ENCODE measurements around the gene PRAMEF8.
"Not testable (repeated sequence)": the region's sequence is repeated elsewhere in the genome, so short reads cannot be mapped to it uniquely, and the experiment has no call there.

Gene PRAMEF8

DNA sequence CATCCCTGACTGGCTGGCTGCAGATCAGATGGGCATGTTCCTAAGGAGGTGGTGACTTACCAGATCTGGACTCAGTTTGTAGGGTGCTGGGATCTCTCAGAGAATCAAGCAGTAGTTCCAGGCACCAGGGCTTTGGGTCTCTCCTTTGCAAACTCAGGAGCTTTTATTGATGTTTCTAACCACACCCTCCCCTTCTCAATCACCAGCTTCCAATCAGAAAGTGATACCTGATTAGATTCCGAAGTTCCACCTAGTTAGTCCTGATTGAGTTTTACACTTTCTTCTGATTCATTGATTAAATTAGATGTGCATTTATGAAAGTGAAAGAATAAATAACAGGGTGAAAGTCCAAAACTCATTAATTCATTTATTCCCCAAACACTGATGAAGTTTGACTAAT, at the start of gene PRAMEF8:
Gene PRAMEF8 (minus strand): TSS at position 101 of the 400 bp plus-strand sequence. CDS start 1,046 bp downstream, outside the sequence.
- DNase-seq (ENCODE audit: low read depth in 2 of 2), result not testable (repeated sequence)

DNA sequence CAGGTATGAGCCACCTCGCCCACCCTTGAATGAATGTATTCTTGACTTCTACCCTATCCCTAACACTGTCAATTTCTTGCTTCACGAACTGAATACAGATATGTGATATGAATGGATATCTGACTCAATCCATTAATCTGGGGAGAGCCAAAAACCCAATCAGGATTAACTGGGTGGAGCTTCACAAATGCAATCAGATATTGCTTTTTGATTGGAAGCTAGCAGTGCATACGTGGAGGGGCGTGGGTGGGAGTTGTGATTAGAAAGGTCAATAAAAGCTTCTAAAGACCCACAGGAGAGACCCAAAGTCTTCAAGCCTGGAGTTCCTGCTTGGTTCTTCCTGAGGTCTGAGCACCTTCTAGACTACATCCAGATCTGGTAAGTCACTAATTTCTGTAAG, 30.3 kb upstream of the PRAMEF8 start, which contains the start of gene PRAMEF15:
Gene PRAMEF15 (plus strand): TSS at position 301 of the 400 bp plus-strand sequence. CDS start 2,827 bp downstream, outside the sequence.
- DNase-seq (ENCODE audit: low read depth in 2 of 2), result not testable (repeated sequence)

DNA sequence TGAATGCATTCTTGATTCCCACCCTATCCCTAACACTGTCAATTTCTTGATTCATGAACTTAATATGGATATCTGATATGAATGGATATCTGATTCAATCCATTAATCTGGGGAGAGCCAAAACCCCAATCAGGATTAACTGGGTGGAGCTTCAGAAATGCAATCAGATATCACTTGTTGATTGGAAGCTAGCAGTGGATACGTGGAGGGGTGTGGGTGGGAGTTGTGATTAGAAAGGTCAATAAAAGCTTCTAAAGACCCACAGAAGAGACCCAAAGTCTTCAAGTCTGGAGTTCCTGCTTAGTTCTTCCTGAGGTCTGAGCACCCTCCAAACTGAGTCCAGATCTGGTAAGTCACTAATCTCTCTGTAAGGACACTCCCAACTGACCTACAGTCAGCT, 18.3 kb upstream of the PRAMEF8 start, which contains the start of gene PRAMEF33:
Gene PRAMEF33 (plus strand): TSS at position 301 of the 400 bp plus-strand sequence. CDS start 2,416 bp downstream, outside the sequence.
- DNase-seq (ENCODE audit: low read depth in 2 of 2), result not testable (repeated sequence)

DNA sequence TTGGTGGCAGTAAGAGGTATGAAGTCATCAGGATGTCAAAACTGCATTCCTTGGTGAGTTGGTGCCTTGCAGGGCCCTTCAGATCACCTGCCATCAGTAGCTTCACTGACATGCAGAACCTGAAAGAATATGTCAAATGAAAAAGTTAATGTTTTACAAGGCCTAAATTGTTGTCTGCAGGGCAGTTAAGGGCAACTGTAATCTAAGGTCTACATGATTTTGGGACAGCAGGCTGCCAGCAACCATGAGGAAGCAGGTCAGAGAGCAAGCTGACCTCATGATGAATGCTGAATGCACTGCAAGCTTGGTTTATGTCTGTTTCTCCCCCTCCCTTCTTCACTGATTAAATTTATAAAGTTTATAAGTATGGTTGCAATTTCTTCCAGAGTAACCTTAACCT, 17.3 kb upstream of the PRAMEF8 start:
- DNase-seq (ENCODE audit: low read depth in 2 of 2), result not testable (repeated sequence)

DNA sequence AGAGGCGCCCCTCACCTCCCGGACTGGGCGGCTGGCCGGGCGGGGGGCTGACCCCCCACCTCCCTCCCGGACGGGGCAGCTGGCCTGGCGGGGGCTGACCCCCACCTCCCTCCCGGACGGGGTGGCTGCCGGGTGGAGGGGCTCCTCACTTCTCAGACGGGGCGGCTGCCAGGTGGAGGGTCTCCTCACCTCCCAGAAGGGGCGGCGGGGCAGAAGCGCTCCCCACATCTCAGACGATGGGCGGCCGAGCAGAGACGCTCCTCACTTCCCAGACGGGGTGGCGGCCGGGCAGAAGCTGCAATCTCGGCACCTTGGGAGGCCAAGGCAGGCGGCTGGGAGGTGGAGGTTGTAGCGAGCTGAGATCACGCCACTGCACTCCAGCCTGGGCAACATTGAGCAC, 13.8 kb upstream of the PRAMEF8 start:
- not testable (repeated sequence) for DNase-seq (ENCODE audit: low read depth in 2 of 2)

DNA sequence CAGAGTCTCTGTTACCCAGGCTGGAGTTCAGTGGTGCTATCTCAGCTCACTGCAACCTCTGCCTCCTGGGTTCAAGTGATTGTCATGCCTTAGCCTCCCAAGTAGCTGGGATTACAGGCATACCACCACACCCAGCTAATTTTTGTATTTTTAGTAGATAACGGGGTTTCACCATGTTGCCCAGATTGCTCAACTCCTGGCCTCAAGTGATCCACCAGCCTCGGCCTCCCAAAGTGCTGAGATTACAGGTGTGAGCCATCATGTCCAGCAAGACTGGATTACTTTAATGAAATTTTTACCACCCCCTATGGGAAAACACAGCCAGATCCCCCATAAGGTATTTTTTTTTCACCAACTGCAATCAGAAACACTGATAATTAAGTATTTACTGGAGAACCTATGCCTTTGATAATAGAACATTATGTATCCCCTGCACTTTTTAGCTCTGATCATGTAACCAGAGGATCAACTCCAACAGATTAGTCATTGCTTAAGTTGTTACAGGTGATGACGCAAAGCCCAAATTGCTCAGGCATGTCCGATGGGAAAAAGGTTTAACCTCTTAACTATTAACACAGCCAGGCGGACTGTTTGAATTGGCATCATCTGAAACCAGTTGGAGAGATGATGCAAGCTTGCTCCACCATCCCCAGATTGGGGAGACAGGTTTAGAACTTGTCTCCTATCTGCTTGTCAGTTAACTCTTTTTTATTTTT, 12.4 kb upstream of the PRAMEF8 start:
- DNase-seq (ENCODE audit: low read depth in 2 of 2), result not testable (repeated sequence)

DNA sequence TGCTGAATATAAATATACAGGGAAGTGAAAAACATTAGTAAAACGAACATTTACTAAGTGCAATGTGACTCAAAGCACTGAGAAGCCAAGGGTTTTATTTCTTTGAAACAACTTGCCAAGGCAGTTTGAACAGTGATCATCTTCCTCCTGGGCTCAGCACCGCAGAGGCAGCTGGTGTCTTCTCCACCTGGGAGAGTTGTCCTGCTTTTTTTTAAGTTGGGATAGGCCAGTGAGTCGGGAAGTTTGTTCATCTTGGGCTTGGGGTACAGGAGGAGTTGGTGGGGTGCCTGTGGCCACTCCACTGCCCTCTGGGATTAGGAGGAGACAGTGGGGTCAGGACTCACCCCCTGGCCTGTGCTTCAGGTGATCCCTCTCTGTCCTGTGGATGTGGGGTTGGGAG, 4.1 kb upstream of the PRAMEF8 start:
- DNase-seq (ENCODE audit: low read depth in 2 of 2), result not testable (repeated sequence)

DNA sequence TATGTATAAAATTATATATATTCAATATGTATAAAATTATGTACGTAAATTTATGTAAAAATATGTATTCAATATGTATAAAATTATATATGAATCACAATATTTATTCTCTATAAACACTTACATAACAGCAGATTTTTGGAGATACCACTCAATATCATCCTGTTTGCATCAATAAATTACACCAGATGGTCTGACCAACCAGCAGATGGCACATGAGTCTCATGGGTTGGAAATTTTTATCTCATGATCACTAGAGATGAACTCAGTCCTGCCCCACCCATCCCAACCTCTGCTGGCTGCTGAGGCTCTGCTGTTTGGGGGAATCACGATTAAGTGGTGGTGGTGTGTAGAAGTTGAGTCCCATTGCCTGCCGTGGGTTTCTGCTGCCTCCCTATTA, 5.3 kb downstream of the PRAMEF8 start:
- DNase-seq (ENCODE audit: low read depth in 2 of 2), result not testable (repeated sequence)

DNA sequence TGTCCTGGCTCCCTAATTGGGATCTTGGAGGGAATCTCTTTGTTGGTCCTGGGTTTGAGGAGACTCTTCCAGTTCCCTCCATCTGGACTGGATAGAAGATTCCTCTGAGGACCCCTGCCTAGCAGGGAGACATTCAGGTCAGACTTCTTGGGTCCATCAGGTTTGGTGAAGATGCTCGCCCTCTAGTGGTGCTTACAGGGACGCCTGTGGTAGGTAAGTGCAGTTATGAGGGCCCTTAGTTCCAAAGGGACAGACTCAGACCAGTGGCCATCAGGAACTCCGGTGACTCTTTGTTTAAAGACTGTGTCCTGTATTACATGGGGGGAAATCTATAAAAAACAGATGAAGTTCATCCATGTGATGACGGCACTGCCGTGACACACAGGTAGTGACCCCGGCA, 7.9 kb downstream of the PRAMEF8 start:
- DNase-seq (ENCODE audit: low read depth in 2 of 2), result not testable (repeated sequence)

DNA sequence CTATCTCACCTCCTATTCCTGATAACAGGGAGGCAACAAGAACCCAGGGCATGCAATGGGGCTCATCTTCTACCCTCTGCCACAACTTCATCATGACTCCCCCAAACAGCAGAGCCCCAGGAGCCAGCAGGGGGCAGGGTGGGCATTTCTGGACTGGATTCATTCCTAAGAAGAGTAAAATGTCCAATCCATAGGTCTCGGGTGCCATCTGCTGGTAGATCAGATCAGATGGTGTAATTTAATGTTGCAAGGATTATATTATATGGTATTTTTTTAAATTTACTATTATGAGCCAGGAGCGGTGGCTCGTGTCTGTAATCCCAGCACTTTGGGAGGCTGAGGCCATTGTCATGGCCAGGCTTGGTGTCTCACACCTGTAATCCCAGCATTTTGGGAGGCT, 19.8 kb downstream of the PRAMEF8 start:
- not testable (repeated sequence) for DNase-seq (ENCODE audit: low read depth in 2 of 2)

DNA sequence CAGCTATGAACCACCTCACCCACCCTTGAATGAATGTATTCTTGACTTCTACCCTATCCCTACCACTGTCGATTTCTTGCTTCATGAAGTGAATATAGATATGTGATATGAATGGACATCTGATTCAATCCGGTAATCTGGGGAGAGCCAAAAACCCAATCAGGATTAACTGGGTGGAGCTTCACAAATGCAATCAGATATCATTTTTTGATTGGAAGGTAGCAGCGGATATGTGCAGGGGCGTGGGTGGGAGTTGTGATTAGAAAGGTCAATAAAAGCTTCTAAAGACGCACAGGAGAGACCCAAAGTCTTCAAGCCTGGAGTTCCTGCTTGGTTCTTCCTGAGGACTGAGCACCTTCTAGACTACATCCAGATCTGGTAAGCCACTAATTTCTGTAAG, 31.0 kb downstream of the PRAMEF8 start, which contains the start of gene PRAMEF5:
Gene PRAMEF5 (plus strand): TSS at position 301 of the 400 bp plus-strand sequence. CDS start 5,071 bp downstream, outside the sequence.
- not testable (repeated sequence) for DNase-seq (ENCODE audit: low read depth in 2 of 2)

DNA sequence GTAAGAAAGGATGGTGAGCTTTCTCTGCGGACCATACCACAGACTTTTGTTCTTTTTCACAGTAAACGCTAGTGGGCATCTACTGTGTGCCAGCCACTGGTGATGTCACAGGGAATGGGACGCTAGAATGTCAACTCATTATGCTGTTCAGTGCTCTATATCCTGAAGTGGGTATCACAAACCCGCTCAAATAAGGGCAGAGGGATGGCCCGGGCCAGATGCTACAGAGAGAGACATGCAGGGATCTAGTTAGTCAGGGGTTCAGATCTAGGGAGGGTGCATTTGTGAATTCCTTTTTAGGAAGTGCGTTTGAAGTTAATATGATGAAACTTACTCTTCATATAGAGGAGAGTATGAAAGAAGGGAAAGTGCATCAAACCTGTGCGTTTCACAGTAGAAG, 37.8 kb downstream of the PRAMEF8 start:
- DNase-seq (ENCODE audit: low read depth in 2 of 2), result not testable (repeated sequence)

DNA sequence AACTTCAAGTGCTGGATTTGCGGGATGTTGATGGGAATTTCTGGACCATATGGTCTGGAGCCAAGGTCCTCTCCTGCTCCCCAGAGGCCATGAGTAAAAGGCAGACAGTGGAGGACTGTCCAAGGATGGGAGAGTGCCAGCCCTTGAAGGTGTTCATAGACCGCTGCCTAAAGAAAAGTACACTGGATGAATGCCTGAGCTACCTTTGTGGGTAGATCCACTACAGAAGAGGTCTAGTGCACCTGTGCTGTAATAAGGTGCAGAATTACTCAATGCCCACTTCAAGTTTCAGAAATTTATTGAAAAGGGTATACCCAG, 38.4 kb downstream of the PRAMEF8 start:
- not testable (repeated sequence) for DNase-seq (ENCODE audit: low read depth in 2 of 2)

DNA sequence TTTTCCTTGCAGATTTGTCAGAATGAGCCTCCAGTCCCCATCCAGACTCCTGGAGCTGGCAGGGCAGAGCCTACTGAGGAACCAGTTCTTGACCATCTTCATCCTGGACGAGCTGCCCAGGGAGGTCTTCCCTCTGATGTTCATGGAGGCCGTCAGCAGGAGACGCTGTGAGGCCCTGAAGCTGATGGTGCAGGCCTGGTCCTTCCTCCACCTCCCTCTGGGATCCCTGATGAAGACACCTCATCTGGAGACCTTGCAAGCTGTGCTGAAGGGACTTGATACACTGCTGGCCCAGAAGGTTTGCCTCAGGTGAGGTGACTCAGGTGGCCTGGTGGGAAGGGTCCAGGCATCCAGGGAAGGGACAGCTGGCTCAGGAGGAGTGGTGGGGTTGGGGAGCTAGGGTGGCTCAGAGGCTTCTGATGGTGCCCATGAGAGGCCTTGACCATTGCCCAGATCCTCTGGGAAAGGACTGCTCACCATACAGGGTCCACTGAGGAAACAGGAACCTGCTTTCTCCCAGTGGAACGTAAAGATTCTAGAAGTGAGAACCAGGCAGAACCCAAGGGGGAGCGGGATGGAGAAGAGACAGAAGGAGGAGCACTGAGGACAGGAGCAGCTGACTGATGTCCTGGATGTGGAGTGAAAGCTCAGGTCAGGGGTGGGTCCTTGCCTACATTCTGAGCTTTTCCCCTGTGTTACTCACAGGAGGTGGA, 38.9 kb downstream of the PRAMEF8 start:
- not testable (repeated sequence) for DNase-seq (ENCODE audit: low read depth in 2 of 2)

DNA sequence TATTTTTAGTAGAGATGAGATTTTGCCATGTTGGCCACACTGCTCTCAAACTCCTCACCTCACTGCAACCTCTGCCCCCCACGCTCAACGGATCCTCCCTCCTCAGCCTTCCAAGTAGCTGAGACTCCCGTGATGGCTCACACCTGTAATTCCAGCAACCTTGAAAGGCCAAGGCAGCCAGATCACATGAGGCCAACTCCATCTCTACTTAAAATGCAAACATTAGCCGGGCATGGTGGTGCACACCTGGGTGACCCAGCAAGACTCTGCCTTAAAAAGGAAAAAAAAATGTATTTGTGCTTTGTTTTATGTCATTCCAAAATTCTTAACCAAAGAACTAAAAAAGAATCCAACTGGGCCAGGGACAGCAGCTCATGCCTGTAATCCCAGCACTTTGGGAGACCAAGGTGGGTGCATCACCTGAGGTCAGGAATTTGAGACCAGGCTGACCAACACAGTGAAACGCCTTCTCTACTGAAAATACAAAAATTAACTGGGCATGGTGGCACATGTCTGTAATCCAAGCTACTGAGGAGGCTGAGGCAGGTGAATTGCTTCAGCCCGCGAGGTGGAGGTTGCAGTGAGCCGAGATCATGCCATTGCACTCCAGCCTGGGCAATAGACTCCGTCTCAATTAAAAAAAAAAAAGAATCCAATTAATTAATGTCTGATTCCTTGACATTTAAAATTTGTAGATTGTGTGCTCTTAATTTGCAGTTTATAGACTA, 41.2 kb downstream of the PRAMEF8 start:
- DNase-seq (ENCODE audit: low read depth in 2 of 2), result not testable (repeated sequence)

DNA sequence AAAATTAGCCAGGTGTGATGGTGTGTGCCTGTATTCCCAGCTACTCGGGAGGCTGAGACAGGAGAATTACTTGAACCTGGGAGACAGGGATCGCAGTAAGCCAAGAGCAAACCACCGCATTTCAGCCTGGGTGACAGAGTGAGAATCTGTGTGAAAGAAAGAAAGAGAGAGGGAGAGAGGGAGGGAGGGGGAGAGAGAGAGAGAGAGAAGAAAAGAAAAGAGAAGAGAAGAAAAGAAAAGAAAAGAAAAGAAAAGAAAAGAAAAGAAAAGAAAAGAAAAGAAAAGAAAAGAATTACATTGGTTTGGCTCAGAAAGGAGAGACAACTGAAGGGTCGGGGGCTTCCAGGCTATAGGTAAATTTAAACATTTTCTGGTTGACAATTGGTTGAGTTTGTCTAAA, 45.3 kb downstream of the PRAMEF8 start:
- not testable (repeated sequence) for DNase-seq (ENCODE audit: low read depth in 2 of 2)

DNA sequence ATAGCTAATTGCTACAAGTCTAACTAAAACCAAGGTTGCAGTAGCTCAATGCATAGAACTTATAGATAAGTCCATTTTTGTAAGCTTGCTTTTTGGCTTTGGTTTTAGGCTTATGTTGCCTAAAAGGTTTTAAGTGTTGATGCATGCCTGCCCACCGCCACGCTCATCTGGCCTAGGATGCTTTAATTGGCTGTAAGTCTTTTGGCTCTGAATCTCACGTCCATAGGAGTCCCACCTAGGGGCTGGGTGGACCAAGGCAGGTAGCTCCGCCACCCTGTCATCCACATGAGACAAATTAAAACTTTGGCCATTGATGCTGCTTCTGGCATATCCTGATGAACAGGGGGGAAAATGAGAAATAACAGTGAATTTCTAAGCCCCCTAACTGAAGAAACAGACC, 47.4 kb downstream of the PRAMEF8 start:
- DNase-seq (ENCODE audit: low read depth in 2 of 2), result not testable (repeated sequence)

DNA sequence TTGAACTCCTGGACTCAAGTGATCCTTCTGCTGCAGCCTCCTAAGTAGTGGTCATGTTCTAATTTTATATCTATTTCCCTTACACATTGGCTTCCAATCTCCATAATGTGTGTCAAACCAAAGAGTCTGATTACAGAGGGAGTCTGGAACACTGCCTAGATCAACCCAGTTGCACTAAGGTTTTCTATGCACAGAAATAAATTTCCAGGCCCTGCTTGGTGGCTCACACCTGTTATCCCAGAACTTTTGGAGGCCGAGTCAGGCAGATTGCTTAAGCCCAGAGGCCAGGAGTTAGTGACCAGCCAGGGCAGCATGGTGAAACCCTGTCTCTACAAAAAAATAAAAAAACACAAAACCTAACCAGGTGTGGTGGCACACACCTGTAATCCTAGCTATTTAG, 50.9 kb downstream of the PRAMEF8 start:
- DNase-seq (ENCODE audit: low read depth in 2 of 2), result not testable (repeated sequence)

DNA sequence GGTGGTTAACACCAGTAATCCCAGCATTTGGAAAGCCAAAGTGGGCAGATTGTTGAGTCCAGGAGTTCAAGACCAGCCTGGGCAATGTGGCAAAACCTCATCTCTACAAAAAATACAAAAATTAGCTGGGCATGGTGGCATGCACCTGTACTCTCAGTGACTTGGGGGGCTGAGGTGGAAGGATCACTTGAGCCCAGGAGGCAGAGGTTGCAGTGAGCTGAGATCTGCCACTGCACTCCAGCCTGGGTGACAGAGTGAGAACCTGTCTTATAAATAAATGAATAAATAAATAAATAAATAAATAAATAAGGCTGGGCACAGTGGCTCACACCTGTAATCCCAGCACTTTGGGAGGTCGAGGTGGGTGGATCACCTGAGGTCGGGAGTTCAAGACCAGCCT, 52.9 kb downstream of the PRAMEF8 start:
- DNase-seq (ENCODE audit: low read depth in 2 of 2), result not testable (repeated sequence)

Data from stimulated activated CD8-positive, alpha-beta memory T cell treated with anti-CD3 and anti-CD28 coated beads, Interleukin-7, amount 100 ng/mL, for 1 hour (primary cell).